ENCODE data around the gene UQCRHL. TPM values are rescaled to one million over a fixed set of nuclear protein-coding genes. Genes with fewer than 3 reads are reported as not detected.
A peak's percentile ranks its signal among the peaks of the same experiment; 100 is the strongest.

Gene UQCRHL
- total and polyA plus RNA-seq, 2 experiments from 2014 or later, result 2.3 to 3.0 TPM

DNA sequence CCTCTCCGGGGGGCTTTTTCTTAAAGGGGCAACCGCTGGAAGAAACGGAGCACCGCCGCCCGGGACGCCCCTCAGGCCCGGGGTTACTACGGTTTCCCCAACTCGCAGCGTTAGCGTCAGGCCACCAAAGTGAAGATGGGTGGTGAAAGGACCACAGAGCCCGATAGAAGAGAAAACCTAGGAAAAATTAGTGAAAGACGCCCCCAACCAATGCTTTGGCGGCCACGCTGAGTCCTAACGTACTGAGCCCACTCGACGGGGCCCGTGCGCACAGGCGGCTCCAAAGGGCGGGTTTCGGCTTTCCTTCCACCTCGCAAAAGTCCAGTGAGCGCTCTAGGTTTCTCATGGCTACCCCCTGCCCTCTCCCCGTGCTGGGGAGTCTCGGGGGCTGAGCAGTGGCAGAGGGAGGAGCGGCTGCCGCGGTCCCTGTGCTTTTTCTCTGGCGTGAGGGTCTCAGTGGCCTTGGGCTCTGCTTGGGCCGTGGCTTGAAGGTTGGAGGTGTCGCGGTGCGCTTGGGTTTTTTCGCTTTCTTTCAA, 27.8 kb upstream of the UQCRHL start:
- TF ChIP-seq, protein P1, sequence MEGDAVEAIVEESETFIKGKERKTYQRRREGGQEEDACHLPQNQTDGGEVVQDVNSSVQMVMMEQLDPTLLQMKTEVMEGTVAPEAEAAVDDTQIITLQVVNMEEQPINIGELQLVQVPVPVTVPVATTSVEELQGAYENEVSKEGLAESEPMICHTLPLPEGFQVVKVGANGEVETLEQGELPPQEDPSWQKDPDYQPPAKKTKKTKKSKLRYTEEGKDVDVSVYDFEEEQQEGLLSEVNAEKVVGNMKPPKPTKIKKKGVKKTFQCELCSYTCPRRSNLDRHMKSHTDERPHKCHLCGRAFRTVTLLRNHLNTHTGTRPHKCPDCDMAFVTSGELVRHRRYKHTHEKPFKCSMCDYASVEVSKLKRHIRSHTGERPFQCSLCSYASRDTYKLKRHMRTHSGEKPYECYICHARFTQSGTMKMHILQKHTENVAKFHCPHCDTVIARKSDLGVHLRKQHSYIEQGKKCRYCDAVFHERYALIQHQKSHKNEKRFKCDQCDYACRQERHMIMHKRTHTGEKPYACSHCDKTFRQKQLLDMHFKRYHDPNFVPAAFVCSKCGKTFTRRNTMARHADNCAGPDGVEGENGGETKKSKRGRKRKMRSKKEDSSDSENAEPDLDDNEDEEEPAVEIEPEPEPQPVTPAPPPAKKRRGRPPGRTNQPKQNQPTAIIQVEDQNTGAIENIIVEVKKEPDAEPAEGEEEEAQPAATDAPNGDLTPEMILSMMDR (conservative IDR thresholded peaks at IDR 0.05; ENCODE audit: low read depth in 2 of 2), result no peak
- TF ChIP-seq ZNF114 (CRISPR knock-in tag; IDR thresholded peaks at IDR 0.05), result no peak
- TF ChIP-seq STAT1 (IDR thresholded peaks at IDR 0.05; ENCODE audit: unreplicated experiment), result no peak
- TF ChIP-seq, protein P2, sequence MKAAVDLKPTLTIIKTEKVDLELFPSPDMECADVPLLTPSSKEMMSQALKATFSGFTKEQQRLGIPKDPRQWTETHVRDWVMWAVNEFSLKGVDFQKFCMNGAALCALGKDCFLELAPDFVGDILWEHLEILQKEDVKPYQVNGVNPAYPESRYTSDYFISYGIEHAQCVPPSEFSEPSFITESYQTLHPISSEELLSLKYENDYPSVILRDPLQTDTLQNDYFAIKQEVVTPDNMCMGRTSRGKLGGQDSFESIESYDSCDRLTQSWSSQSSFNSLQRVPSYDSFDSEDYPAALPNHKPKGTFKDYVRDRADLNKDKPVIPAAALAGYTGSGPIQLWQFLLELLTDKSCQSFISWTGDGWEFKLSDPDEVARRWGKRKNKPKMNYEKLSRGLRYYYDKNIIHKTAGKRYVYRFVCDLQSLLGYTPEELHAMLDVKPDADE (IDR thresholded peaks at IDR 0.05), result no peak
- no peak for DNase-seq (ENCODE audit: low spot score)
- Histone ChIP-seq H3K4me1 (ENCODE audit: insufficient read depth) (peaks cover 8% of the 10 kb centered on the region), H3F3A (replicated peaks; ENCODE audit: low read depth) (peaks cover 9% of the 10 kb centered on the region; the same call in 1 of the 2 replicates), H3K36me3 (ENCODE audit: insufficient read depth) (no peaks in the 10 kb centered on the region), H3K9me2 (ENCODE audit: insufficient read depth) (no peaks in the 10 kb centered on the region), H3K27ac (ENCODE audit: low read depth) (peak overlapping the region; percentile 100), H3K79me2 (replicated peaks; ENCODE audit: insufficient read depth) (peaks cover 7% of the 10 kb centered on the region; the same call in 1 of the 2 replicates), H3K4me3 (peak overlapping the region; percentile 86), H2AFZ (peak overlapping the region; percentile 30; the same call in 1 of the 2 replicates), H4K20me1 (replicated peaks; ENCODE audit: insufficient read depth) (no peaks in the 10 kb centered on the region), H3K27me3 (ENCODE audit: insufficient read depth) (peaks cover 8% of the 10 kb centered on the region; the same call in 1 of the 2 replicates), H3K4me2 (peak overlapping the region; percentile 80)
- ATAC-seq, result peak; percentile 15
- Mint-ChIP-seq H3K27me3 (ENCODE audit: insufficient read depth, low read depth, poor library complexity) (peaks cover 27% of the 10 kb centered on the region), H3K36me3 (ENCODE audit: low read depth) (peaks cover 15% of the 10 kb centered on the region), H3K4me3 (peak overlapping the region; percentile 92), H3K4me1 (peaks cover 30% of the 10 kb centered on the region), H3K27ac (peak overlapping the region; percentile 99), H3K9me3 (no peaks in the 10 kb centered on the region; the same call in 2 of the 3 replicates)

DNA sequence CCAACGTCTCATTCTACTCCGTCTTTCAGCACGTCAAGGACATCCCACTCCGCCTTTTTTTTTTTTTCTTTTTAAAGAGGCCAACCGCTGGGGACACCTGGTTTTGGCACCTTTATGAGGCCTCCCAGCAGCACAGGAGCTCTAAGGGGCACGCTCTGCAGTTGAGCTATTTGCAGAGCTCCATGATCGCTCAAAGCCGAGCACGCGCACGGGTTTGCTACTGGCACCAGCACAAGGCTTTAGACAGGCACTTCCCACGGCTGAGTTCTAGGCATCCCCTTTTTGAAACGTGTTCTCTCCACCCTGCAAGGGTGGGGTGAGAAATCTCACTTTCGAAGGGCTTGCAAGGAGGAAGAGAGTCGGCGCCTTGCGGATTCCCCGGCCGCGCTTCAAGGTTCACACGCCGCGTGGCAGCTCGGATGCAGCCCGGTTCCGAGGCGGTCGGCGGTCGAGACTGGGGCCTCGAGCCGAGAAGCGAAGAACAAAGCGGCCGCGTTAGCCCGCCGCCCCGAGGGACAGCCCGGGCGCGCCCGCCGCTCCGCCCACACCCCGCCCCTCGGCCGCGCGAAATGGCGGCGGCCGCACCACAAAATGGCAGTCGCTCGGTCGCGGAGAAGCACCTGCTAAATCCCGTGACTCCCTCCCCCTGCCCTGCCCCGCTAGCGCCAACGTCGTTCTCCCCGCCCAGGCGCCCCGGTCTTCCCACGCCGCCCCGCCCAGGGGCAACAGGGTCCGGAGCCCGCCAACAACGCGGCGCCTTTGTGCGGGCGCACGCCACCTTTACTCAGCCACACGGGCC, 27.2 kb upstream of the UQCRHL start:
- DNase-seq (ENCODE audit: low spot score) (peak; percentile 95), ATAC-seq (peak; percentile 54)
- Histone ChIP-seq H3K4me1 (ENCODE audit: insufficient read depth) (peaks cover 13% of the 10 kb centered on the region), H4K20me1 (replicated peaks; ENCODE audit: insufficient read depth) (no peaks in the 10 kb centered on the region), H3K79me2 (replicated peaks; ENCODE audit: insufficient read depth) (peaks cover 7% of the 10 kb centered on the region; the same call in 1 of the 2 replicates), H2AFZ (peak overlapping the region; percentile 30; the same call in 1 of the 2 replicates), H3K36me3 (ENCODE audit: insufficient read depth) (no peaks in the 10 kb centered on the region), H3F3A (replicated peaks; ENCODE audit: low read depth) (peaks cover 9% of the 10 kb centered on the region; the same call in 1 of the 2 replicates), H3K27me3 (ENCODE audit: insufficient read depth) (peaks cover 8% of the 10 kb centered on the region; the same call in 1 of the 2 replicates), H3K27ac (ENCODE audit: low read depth) (peak overlapping the region; percentile 100), H3K4me3 (peak overlapping the region; percentile 86), H3K9me2 (ENCODE audit: insufficient read depth) (no peaks in the 10 kb centered on the region), H3K4me2 (peak overlapping the region; percentile 80)
- Mint-ChIP-seq H3K36me3 (ENCODE audit: low read depth) (peaks cover 15% of the 10 kb centered on the region), H3K4me3 (peak overlapping the region; percentile 92), H3K4me1 (peaks cover 36% of the 10 kb centered on the region), H3K9me3 (no peaks in the 10 kb centered on the region; the same call in 2 of the 3 replicates), H3K27ac (peak overlapping the region; percentile 100), H3K27me3 (ENCODE audit: insufficient read depth, low read depth, poor library complexity) (peaks cover 30% of the 10 kb centered on the region)
- TF ChIP-seq NANOG (IDR thresholded peaks at IDR 0.05; ENCODE audit: borderline replicate concordance) (no peak), JUNB (IDR thresholded peaks at IDR 0.05; ENCODE audit: unreplicated experiment) (no peak), STAT1 (IDR thresholded peaks at IDR 0.05; ENCODE audit: unreplicated experiment) (no peak), ZNF114 (CRISPR knock-in tag; IDR thresholded peaks at IDR 0.05) (no peak), EZH2phosphoT487 (IDR thresholded peaks at IDR 0.05; ENCODE audit: unreplicated experiment) (no peak), CREB1 (CRISPR knock-in tag; IDR thresholded peaks at IDR 0.05; ENCODE audit: low read depth) (0 out of 2 replicates have a peak, but pooled peaks have one; percentile 17)
- TF ChIP-seq, protein P3, sequence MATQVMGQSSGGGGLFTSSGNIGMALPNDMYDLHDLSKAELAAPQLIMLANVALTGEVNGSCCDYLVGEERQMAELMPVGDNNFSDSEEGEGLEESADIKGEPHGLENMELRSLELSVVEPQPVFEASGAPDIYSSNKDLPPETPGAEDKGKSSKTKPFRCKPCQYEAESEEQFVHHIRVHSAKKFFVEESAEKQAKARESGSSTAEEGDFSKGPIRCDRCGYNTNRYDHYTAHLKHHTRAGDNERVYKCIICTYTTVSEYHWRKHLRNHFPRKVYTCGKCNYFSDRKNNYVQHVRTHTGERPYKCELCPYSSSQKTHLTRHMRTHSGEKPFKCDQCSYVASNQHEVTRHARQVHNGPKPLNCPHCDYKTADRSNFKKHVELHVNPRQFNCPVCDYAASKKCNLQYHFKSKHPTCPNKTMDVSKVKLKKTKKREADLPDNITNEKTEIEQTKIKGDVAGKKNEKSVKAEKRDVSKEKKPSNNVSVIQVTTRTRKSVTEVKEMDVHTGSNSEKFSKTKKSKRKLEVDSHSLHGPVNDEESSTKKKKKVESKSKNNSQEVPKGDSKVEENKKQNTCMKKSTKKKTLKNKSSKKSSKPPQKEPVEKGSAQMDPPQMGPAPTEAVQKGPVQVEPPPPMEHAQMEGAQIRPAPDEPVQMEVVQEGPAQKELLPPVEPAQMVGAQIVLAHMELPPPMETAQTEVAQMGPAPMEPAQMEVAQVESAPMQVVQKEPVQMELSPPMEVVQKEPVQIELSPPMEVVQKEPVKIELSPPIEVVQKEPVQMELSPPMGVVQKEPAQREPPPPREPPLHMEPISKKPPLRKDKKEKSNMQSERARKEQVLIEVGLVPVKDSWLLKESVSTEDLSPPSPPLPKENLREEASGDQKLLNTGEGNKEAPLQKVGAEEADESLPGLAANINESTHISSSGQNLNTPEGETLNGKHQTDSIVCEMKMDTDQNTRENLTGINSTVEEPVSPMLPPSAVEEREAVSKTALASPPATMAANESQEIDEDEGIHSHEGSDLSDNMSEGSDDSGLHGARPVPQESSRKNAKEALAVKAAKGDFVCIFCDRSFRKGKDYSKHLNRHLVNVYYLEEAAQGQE (IDR thresholded peaks at IDR 0.05; ENCODE audit: unreplicated experiment), result no peak
- TF ChIP-seq, protein P1 (conservative IDR thresholded peaks at IDR 0.05; ENCODE audit: low read depth in 2 of 2), result no peak
- TF ChIP-seq, protein P2 (IDR thresholded peaks at IDR 0.05), result no peak
